GM19099 (cell line): Measurements from ENCODE around the gene CLPX.

Experiments used
- POLR2A ChIP-seq: IDR thresholded peaks from 3 replicates; pipeline ENCODE4 v1.6.1; 2011; ENCODE audit warnings: low read depth; ENCODE audit not compliant: insufficient read length; ENCODE audit errors: extremely low read depth

Gene CLPX

DNA sequence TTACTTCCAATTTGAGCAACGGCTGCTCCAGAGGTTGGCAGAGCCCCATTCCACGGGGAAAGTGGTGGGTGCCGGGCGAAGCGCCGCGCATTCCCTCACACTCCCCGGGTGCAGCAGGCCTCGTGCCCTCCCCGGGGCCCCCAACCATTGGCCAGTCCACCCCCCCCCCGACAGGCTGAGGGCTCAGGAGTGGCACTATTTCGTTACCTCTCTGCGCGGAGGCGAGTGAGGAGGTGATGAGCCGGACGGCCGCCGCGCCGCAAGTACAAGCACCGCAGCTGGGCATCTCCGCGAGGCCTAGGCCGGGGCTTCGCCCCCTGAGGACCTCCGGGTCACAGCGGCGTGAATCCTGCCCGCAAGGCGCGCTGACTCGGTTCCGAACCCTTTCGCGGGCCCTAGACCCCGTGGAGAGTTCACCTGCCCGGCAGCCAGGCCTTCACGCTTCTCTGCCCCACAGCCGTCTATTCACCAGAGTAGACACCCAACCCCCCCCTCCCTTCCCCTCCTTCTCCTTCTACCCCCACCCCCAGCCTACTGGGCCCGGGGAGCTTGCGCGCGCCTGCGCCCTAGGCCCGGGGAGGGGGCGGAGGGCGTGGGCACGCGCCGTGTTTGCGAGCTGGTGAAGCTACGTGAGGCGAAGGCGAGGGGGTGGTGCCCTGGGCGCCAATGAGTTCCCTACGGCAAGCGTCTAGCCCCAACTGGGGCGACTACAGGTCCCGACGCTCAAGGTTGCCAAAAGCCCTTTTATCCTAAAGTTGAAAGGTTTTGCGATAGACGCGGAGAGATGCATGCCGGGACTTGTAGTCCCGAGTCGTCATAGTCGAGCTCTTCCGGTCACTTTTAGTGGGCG, at the start of gene CLPX:
Gene CLPX, minus strand, starts transcription at position 475 of the 850 bp plus-strand sequence. Its CDS starts 189 bp downstream, at position 286.
- peak; percentile 78 for TF ChIP-seq POLR2A

DNA sequence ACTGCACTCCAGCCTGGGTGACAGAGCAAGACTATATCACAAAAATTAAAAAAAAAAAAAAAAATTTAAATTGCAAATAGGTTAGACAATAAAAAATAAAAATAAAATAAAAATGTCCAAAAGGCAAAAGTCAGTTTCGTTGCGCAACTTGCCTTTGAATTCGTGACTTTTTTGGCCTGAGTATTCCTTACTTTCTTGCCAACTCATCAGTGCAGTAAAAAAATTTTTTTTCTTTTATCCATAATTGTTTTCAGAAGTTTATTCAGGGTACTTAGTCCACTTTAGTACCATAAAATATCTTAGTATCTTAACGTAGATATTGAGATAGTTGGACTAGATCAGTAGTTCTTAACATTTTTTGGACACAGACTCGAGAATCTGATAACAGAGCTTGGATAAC, 48.6 kb upstream of the CLPX start:
- no peak for TF ChIP-seq POLR2A

DNA sequence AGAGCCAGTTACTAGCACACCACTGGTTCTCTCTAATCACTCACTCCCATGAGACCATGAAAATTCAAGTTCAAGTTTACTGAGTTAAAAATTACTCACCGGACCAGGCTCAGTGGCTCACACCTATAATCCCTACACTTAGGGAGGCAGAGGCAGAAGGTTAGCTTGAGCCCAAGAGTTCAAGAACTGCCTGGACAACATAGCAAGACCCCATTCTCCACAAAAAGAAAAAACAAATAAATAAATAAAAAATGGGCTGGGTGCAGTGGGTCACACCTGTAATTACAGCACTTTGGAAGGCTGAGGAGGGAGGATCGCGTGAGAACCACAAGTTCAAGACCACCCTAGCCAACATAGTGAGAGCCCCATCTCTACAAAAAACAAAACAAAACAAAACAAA, 47.4 kb upstream of the CLPX start:
- TF ChIP-seq POLR2A: no peak

DNA sequence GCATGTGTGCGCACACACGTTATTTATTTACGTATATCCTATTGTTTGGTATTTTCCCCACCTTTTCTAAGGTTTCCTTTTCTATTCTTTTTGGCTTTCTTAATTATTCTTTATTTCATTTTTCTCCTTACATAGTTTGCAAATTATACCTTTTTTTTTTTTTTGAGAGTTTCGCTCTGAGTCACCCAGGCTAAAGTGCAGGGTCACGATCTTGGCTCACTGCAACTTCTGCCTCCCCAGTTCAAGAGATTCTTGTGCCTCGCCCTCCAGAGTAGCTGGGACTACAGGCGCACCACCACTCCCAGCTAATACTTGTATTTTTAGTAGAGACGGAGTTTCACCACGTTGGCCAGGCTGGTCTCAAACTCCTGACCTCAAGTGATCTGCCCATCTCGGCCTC, 46.2 kb upstream of the CLPX start:
- no peak for TF ChIP-seq POLR2A

DNA sequence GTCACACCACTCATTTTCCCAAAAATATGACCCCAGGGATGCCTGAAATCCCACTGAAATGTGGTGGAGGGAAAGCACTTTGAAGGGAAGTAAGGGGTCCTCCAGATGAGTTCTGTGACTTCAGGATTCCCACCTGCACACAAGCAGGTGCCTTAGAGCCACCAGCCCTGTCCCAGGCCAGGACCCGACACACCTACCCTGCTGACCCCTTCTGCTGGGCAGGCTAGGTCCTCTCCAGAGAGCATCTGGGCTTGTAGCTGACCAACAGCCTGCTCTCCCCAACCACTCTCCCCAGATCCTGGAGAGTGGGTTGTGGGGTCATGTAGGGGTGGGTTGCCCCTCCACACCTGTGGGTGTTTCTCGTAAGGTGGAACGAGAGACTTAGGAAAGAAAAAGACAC, 41.1 kb upstream of the CLPX start:
- no peak for TF ChIP-seq POLR2A

DNA sequence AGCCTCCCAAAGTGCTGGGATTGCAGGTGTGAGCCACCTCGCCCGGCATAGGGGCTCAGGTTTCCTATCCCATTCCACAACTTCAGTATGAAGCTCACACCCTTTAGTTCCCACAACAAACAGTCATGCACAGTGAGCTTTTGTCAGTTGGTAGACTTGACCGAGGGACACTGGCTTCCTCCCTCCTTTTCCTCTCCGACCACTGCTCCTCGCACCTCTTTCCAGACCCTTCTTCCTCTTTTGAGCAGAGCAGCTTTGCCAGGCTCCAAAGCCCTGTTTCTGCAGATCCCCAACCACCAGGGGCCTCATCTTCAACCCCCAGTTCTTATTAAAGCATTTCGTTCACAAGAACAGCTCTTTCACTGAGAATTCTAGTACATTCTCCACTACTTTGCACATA, 38.9 kb upstream of the CLPX start:
- TF ChIP-seq POLR2A: no peak

DNA sequence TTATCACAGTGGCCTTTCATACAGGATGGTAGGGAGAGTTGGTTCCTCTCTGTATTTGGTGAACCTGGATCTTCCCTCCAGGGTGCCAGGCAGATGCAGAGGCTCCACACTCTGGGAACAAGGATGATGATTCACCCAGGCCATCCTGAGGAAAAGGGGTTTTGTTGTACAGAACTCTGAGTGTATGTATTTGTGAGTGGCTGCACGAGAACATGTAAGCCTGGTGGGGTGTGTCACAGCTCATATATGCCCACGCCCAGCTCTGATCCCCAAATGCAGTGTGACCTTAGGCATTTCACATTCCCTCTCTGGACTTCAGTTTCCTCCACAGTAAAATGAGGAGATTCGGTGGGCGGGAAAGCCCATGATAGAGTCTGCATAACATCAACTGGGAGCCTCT, 37.7 kb upstream of the CLPX start:
- TF ChIP-seq POLR2A: no peak

DNA sequence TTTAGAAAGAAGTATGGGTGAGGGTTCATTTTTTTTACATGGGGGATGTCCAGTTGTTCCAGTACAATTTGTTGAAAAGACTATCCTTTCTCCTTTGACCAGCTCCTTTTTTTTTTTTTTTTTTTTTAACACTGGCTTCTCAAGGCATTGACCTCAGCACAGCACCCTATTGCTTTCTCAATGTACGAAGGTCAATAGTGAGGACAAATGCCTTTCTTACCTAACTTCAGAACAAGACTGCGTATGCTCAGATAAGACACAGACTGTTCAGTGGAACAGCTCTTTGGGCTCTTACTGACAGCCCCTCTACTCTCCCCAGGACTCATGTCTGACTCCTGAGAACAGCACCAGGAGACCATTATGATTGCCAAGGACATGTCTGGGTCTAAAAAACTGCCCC, 36.6 kb upstream of the CLPX start:
- no peak for TF ChIP-seq POLR2A

DNA sequence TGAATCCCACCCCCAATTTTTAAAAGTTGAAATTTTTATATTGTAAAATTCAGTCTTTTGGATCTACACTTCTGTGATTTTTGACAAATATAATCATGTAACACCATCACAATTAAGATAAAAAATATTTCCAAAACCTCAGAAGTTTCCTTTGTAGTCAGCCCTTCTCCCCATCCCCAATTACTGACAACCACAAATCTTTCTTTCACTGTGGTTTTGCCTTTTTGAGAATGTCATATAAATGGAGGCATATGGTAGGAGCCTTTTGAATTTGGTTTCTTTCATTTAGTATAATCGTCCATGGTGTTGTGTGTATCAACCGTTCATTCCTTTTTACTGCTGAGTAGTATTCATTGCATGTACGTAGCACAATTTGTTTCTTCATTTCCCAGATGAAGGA, 34.0 kb upstream of the CLPX start:
- no peak for TF ChIP-seq POLR2A

DNA sequence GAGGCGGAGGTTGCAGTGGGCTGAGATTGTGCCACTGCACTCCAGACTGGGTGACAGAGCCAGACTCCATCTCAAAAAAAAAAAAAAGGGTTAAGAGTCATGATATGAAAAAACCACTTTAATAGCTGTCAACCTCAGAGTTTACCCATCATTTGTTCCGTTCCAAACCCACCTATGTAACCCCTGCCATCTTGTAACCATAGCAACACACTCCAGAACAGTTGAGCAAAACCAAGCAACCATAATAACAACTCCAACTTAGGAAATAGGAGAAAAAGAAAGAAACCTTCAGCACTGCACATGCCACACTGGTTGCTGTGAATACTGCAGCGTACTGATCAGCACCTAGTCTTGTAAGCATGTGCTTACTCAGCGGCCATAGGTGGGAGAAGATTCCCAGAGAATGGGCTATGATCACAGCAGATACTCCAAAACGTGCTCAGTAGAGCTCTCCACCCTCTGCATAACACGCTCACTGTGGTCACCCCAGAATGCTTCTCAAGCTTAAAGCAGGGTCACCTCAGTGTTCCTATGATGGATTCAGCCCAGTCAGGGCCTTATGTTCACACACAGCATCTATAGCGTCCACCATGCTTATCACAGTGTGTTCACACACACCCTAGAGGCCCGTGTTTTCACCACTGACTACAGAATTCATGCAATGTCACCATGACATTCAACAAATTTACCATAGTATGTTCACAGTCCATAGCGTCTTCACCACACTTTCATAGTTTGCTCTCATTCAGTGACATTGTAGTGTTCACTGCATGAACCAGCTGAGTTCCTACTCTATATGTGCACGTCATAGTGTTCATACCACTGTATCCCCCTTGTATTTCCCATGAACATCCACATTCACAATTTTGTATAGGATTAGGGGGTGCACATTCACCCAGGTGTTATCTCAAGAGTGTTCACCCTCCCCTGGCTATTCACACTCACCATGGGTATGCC, 32.7 kb upstream of the CLPX start:
- TF ChIP-seq POLR2A: no peak

DNA sequence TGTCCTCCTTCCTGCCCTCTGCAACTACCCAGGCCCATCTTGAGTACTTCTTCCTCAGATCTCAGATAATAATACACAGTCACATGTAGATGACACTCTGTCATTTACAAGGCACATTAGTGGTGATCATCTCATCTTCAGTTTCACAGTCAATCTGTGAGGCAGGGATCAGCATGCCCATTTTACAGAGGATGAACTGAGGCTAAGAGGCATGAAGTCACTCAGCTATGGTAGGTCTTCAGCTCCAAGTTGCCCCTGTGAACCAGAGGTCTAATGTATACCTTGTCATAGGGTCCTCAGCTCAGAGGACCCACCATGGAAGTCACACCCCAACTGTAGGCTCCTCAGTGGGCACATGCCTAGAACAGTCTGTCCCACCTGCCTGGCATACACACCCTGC, 30.4 kb upstream of the CLPX start:
- TF ChIP-seq POLR2A: no peak

DNA sequence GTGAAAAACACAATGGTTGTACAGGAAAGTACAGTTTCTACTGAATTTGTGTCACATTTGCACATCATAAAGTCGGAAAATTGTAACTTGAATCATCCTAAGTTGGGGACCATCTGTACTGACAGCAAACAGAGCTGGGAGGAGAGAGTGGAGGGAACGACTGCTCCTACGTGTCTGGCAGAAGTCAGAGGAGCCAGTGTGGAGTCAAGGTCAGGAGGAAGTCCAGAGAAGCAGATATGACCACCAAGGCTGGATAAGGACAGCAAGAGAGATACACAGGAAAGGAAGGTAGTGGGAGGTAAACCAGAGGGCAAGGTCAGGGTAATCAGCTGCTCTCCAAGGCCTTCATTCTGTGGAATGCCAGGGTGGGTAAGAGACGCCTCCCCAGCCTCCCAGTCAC, 28.9 kb upstream of the CLPX start:
- no peak for TF ChIP-seq POLR2A

DNA sequence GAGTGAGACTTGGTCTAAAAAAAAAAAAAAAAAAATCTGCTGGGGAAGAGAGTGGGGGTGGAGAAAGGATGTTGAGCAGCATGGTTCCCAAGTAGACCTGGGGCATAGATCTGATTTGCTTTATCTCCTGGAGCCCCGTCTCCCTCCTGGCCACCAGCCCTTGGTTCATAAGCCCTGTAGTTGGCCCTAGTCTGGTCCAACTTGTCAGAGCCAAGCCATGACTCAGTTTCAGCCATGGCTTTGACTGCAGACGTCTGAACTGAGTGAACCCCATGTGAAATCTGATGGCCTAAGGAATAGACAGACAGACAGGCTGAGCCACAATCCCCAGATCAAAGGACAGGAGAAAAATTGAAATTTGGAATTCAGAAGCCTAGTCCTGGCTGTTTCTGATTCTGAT, 28.1 kb upstream of the CLPX start:
- TF ChIP-seq POLR2A: no peak

DNA sequence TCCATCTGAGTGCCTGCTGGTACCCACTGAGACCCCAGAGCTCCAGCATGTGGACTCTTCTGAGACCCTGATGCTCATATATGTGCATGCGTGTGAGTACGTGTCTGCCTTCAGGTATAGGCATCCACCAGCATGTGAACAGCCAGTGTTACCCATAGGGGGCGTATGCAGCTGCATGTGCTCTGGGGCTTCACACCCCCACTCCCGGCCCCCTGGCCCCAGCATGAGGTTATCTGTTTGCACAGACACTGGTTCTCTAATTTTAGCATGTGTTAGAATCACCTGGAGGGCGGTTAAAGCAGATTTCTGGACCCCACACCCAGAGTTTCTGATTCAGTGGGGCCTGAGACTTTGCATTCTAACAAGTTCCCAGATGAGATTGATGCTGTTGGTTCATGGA, 27.0 kb upstream of the CLPX start:
- no peak for TF ChIP-seq POLR2A

DNA sequence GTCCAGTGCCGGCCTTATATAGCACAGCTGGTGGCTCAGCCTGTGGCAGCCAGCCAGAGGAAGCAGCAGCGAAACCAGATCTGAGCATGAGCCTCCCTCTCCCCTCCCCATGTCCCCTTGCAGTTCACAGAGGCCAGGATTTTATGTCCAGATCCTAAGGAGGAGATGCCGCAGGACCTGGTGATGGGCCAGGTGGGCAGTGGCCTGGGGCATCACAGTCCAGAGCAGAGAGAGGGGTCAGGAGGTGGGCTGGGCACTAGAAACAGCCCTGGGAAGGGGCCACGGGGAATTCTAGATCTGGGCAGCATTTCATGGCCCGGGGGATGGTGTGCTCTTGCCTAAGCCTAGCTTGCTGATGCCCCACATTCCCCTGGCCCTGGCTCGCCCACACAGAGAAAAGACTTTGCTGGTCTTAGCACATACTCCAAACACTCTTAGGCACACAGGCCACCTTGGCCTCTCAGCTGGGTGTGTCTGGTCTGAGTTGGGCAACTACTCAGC, 26.4 kb upstream of the CLPX start:
- TF ChIP-seq POLR2A: no peak

DNA sequence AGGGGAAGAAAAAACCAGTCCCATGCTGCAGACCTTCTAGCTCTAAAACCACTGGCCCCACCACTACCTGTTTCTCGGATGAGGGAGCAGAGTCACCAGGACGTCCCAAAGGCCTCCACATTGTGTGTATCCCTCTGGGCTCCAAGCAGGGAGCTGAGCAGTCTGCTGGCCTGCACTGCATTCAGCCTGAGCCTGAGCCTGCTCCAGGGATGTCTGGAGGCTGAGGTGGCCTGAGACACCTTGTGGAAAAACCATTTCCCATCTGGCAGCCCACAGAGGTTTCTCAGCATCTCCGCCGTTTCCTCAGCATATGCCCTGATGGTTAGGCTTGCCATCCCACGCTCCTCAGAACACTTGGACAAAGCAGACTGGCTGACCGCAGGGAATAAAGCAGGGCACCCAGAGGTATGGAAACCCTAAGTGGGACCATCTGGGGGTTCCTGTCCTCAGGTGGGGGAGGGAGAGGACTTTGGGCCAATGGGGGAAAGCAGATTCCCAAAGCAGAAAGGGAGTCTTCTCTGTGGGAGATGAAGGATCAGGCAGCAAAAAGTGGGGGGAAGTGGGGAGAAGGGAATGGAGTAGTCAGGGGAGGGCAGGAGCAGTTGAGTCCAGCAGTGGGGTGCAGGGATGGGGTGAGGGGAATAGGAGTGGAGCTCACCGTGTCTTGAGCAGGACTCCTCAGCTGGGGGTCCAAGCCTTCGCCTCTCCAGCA, 25.8 kb upstream of the CLPX start, which contains the start of gene CILP:
Gene CILP, minus strand, starts transcription at position 704 of the 712 bp plus-strand sequence. CDS start 1,718 bp downstream, outside the sequence.
- TF ChIP-seq POLR2A: no peak
